PC-3 (cell line): ENCODE results near the gene CGB1. TPM values are rescaled to one million over a fixed set of nuclear protein-coding genes. Genes with fewer than 3 reads are reported as not detected.
"Not testable (repeated sequence)": the region's sequence is repeated elsewhere in the genome, so short reads cannot be mapped to it uniquely, and the experiment has no call there.

Source experiments
- ATAC-seq: fragments of 200-7000 bp; cut with Tn5 transposase; 2 replicates; pipeline ENCODE4 v1.9.1; 2020; ENCODE audit warnings: mild to moderate bottlenecking, moderate library complexity
- Bru-seq: library from RNA; stranded (reverse); fragments of 400-500 nt; gene quantifications from one replicate; lab custom pipeline; 2021; lab: Mats Ljungman, UMichigan
- BruChase-seq, 2 experiments: library from RNA; stranded (reverse); fragments of 400-500 nt; gene quantifications; one replicate each; lab custom pipeline; 2021; lab: Mats Ljungman, UMichigan
- BruUV-seq: library from RNA; stranded (reverse); fragments of 400-500 nt; replicated peaks from 2 replicates; lab custom pipeline; 2021; lab: Mats Ljungman, UMichigan
- CTCF ChIA-PET: fragments of 300-600 bp; sonication (Branson Sonifier 250); formaldehyde crosslinking; loops from one replicate; lab custom pipeline; 2022; ENCODE audit warnings: antibody characterized with exemption; lab: Charles Lee
- POLR2A ChIA-PET: fragments of 300-600 bp; sonication (Branson Sonifier 250); formaldehyde crosslinking; loops from one replicate; lab custom pipeline; 2022; ENCODE audit warnings: antibody characterized with exemption; ENCODE audit not compliant: unreplicated experiment; lab: Charles Lee
- DNase-seq: peaks from one replicate; pipeline ENCODE4 v3.0.0-alpha.2; 2015
- H2AFZ ChIP-seq: fragments of 300-600 bp; sonication (generic); 2 replicates; pipeline ENCODE4 v1.6.0; 2016; ENCODE audit warnings: antibody characterized with exemption, low read length
- H3F3A ChIP-seq: fragments of 300-600 bp; sonication (generic); one replicate; pipeline ENCODE4 v1.6.0; 2017; ENCODE audit warnings: antibody characterized with exemption, low read length, control low read depth, mild to moderate bottlenecking; ENCODE audit not compliant: unreplicated experiment
- H3K27ac ChIP-seq: fragments of 300-600 bp; sonication (generic); 2 replicates; pipeline ENCODE4 v1.5.1; 2016; ENCODE audit warnings: mild to moderate bottlenecking, low read length
- H3K27me3 ChIP-seq: fragments of 300-600 bp; sonication (generic); 2 replicates; pipeline ENCODE4 v1.6.1; 2016; ENCODE audit warnings: low read length, mixed read lengths
- H3K36me3 ChIP-seq: fragments of 300-600 bp; sonication (generic); 2 replicates; pipeline ENCODE4 v1.6.1; 2016; ENCODE audit warnings: low read depth, mixed run types, low read length, mixed read lengths
- H3K4me1 ChIP-seq: fragments of 300-600 bp; sonication (generic); 2 replicates; pipeline ENCODE4 v1.5.1; 2016; ENCODE audit warnings: low read length; ENCODE audit not compliant: insufficient read depth
- H3K4me2 ChIP-seq: fragments of 300-600 bp; sonication (generic); 2 replicates; pipeline ENCODE4 v1.6.0; 2016; ENCODE audit warnings: low read length
- H3K4me3 ChIP-seq: fragments of 300-600 bp; sonication (generic); 2 replicates; pipeline ENCODE4 v1.5.1; 2016; ENCODE audit warnings: mild to moderate bottlenecking, low read length, mixed read lengths
- H3K79me2 ChIP-seq: fragments of 300-600 bp; sonication (generic); 2 replicates; pipeline ENCODE4 v1.6.1; 2017; ENCODE audit warnings: low read length, mixed read lengths
- H3K9ac ChIP-seq: fragments of 300-600 bp; sonication (generic); 2 replicates; pipeline ENCODE4 v1.6.0; 2016; ENCODE audit warnings: mild to moderate bottlenecking, low read length
- H3K9me2 ChIP-seq: fragments of 300-600 bp; sonication (generic); replicated peaks from 2 replicates; pipeline ENCODE4 v1.6.1; 2016; ENCODE audit warnings: mixed run types, low read length, mixed read lengths
- H3K9me3 ChIP-seq: fragments of 300-600 bp; sonication (generic); 2 replicates; pipeline ENCODE4 v1.6.1; 2016; ENCODE audit warnings: low read length, mixed read lengths
- H4K20me1 ChIP-seq: fragments of 300-600 bp; sonication (generic); 2 replicates; pipeline ENCODE4 v1.6.1; 2016; ENCODE audit warnings: low read length, mixed read lengths
- CTCF ChIP-seq: fragments of 300-600 bp; sonication (generic); conservative IDR thresholded peaks from 2 replicates; pipeline ENCODE4 v1.5.1; 2017; ENCODE audit warnings: antibody characterized with exemption, low read depth, mild to moderate bottlenecking, low read length
- EZH2 ChIP-seq: fragments of 300-600 bp; sonication (generic); IDR thresholded peaks from one replicate; pipeline ENCODE4 v1.6.1; 2017; ENCODE audit warnings: antibody characterized with exemption, mild to moderate bottlenecking, low read length; ENCODE audit not compliant: unreplicated experiment
- EZH2phosphoT487 ChIP-seq: fragments of 300-600 bp; sonication (generic); IDR thresholded peaks from 2 replicates; pipeline ENCODE4 v1.6.1; 2018; ENCODE audit warnings: mild to moderate bottlenecking, antibody characterized with exemption, low read length, borderline replicate concordance
- intact Hi-C: fragments of 100-400 bp; cut with micrococcal nuclease; formaldehyde crosslinking; loops from 2 replicates; pipeline ENCODE4 v1.9.0; 2023
- long read RNA-seq: library from polyadenylated mRNA; unstranded; transcript quantifications from one replicate; pipeline ENCODE4 v2.0.0, GENCODE V29; 2021; ENCODE audit not compliant: unreplicated experiment
- total RNA-seq: library from RNA; depleted of rRNA; stranded (reverse); fragments of >200 nt; gene quantifications from 2 replicates; pipeline ENCODE4 v1.2.3, GENCODE V29; 2014; rRNA removed

The CGB1 gene
- total RNA-seq (0.95 TPM in 1 of 2 replicates, not detected in the other), Bru-seq, nascent RNA (not detected), BruChase-seq, experiment 1, labeled RNA remaining after a 6-hour chase (not detected), BruChase-seq, experiment 2, labeled RNA remaining after a 2-hour chase (not detected)
- long read RNA-seq, result 0 reads

GRCh38 chr19:49036815-49037214 is at the start of gene CGB1:
CGB1 (minus strand) TSS chr19:49036895; CDS start chr19:49036711, 184 bp downstream.
- TF ChIP-seq CTCF, result peak; percentile 59
- intact Hi-C loops, H3K79me2 ChIP-seq, ATAC-seq, H3K9ac ChIP-seq, POLR2A ChIA-PET, H3K4me3 ChIP-seq, BruUV-seq, H3K36me3 ChIP-seq, H3K9me2 ChIP-seq, H3K9me3 ChIP-seq, H3K4me1 ChIP-seq, H3K4me2 ChIP-seq, H4K20me1 ChIP-seq, H3F3A ChIP-seq, CTCF ChIA-PET, H3K27me3 ChIP-seq, H3K27ac ChIP-seq, H2AFZ ChIP-seq: not testable (repeated sequence)
- DNase-seq, result peak; percentile 19

- peaks cover 44% of the 10 kb centered on the region for H4K20me1 ChIP-seq
- H3F3A ChIP-seq, result no peaks in the 10 kb centered on the region
- intact Hi-C loops, result no loop called here
- no peak for DNase-seq
- no peak overlapping the region for H3K27ac ChIP-seq
- ChIA-PET POLR2A (no interaction called here), CTCF (no interaction called here)
- H3K36me3 ChIP-seq, result peaks cover 27% of the 10 kb centered on the region
- no peaks in the 10 kb centered on the region for H3K9me2 ChIP-seq
- peak overlapping the region; percentile 99 for H3K9ac ChIP-seq
- H3K79me2 ChIP-seq, result peaks cover 56% of the 10 kb centered on the region
- peak overlapping the region; percentile 99 for H3K4me2 ChIP-seq
- no peak for ATAC-seq
- no peak overlapping the region for H2AFZ ChIP-seq
- TF ChIP-seq CTCF, result no peak
- no peak for TF ChIP-seq EZH2
- no peaks in the 10 kb centered on the region for H3K27me3 ChIP-seq
- H3K4me3 ChIP-seq, result peak overlapping the region; percentile 81
- peaks cover 4% of the 10 kb centered on the region; the same call in 1 of the 2 replicates for H3K4me1 ChIP-seq
- H3K9me3 ChIP-seq, result no peaks in the 10 kb centered on the region
- BruUV-seq, result TSS peak; percentile 36
Measured at GRCh38 chr19:49086296-49086695, 49.6 kb upstream of the CGB1 start.

GRCh38 chr19:49085868-49086232 is 49.2 kb upstream of the CGB1 start:
- peak overlapping the region; percentile 66; the same call in 1 of the 2 replicates for H3K27ac ChIP-seq
- POLR2A ChIA-PET, result no interaction called here
- peak overlapping the region; percentile 99 for H3K4me2 ChIP-seq
- intact Hi-C loops, result no loop called here
- ATAC-seq (no peak), DNase-seq (no peak)
- no peaks in the 10 kb centered on the region for H3K27me3 ChIP-seq
- H3K4me3 ChIP-seq, result peak overlapping the region; percentile 81
- H3K36me3 ChIP-seq, result peaks cover 24% of the 10 kb centered on the region
- peak overlapping the region; percentile 99 for H3K9ac ChIP-seq
- H4K20me1 ChIP-seq, result peaks cover 42% of the 10 kb centered on the region
- H3K9me3 ChIP-seq, result no peaks in the 10 kb centered on the region
- peak overlapping the region; percentile 68; the same call in 1 of the 2 replicates for H2AFZ ChIP-seq
- no peaks in the 10 kb centered on the region for H3F3A ChIP-seq
- no peaks in the 10 kb centered on the region for H3K9me2 ChIP-seq
- CTCF ChIA-PET, result no interaction called here
- H3K4me1 ChIP-seq, result peaks cover 4% of the 10 kb centered on the region; the same call in 1 of the 2 replicates
- H3K79me2 ChIP-seq, result peaks cover 54% of the 10 kb centered on the region
- TF ChIP-seq EZH2phosphoT487 (no peak), EZH2 (no peak), CTCF (no peak)
- no TSS peak for BruUV-seq
